HepG2 (cell line): ENCODE results near the gene S100A8. TPM values are rescaled to one million over a fixed set of nuclear protein-coding genes. Genes with fewer than 3 reads are reported as not detected.

Experiments used
- AGO2 ChIP-seq: fragments of 200-400 bp; formaldehyde crosslinking; optimal IDR thresholded peaks from 2 replicates; pipeline ENCODE3; 2017; ENCODE audit warnings: mild to moderate bottlenecking, low read depth, low read length, moderate library complexity
- ELF3 ChIP-seq: IDR thresholded peaks from 2 replicates; pipeline ENCODE4 v1.6.1; 2016; ENCODE audit warnings: missing genetic modification reagents, missing compliant biosample characterization
- EP300 ChIP-seq, 3 experiments: sonication (generic) in 1 of 3; formaldehyde crosslinking in 1 of 3; IDR thresholded peaks; 2 replicates each; pipeline versions ENCODE4 v1.5.1 to v1.6.1; 2011 to 2020; ENCODE audit warnings: low read depth in 2 of 3, low read length in 2 of 3, borderline replicate concordance in 1 of 3, improper control_type of control experiment in 1 of 3, mild to moderate bottlenecking in 1 of 3, missing genetic modification reagents in 1 of 3, moderate library complexity in 1 of 3
- FOXA3 ChIP-seq: IDR thresholded peaks from 2 replicates; pipeline ENCODE4 v1.6.1; 2016; ENCODE audit warnings: missing genetic modification reagents, missing compliant biosample characterization
- HOXA7 ChIP-seq: sonication (generic); formaldehyde crosslinking; IDR thresholded peaks from 2 replicates; pipeline ENCODE4 v1.8.1; 2022; ENCODE audit warnings: mild to moderate bottlenecking, missing genetic modification reagents, moderate library complexity
- KAT7 ChIP-seq: IDR thresholded peaks from 2 replicates; pipeline ENCODE4 v1.6.1; 2018; ENCODE audit warnings: borderline replicate concordance, missing compliant biosample characterization
- KDM5A ChIP-seq: fragments of 200-600 bp; sonication (generic); IDR thresholded peaks from 2 replicates; pipeline ENCODE4 v1.7.0; 2018; ENCODE audit warnings: antibody characterized with exemption, mild to moderate bottlenecking, low read length, borderline replicate concordance
- KDM6A ChIP-seq: IDR thresholded peaks from 2 replicates; pipeline ENCODE4 v1.6.1; 2016; ENCODE audit warnings: low read depth
- PHF21A ChIP-seq: sonication (generic); formaldehyde crosslinking; IDR thresholded peaks from 2 replicates; pipeline ENCODE4 v1.5.0; 2020; ENCODE audit warnings: mild to moderate bottlenecking, missing genetic modification reagents
- RBM22 ChIP-seq: fragments of 200-400 bp; formaldehyde crosslinking; optimal IDR thresholded peaks from 2 replicates; pipeline ENCODE3; 2017; ENCODE audit warnings: mild to moderate bottlenecking, low read length, moderate library complexity
- SALL1 ChIP-seq: sonication (generic); formaldehyde crosslinking; IDR thresholded peaks from 2 replicates; pipeline ENCODE4 v1.8.0; 2022; ENCODE audit warnings: mild to moderate bottlenecking, missing genetic modification reagents
- SRSF9 ChIP-seq: fragments of 200-400 bp; formaldehyde crosslinking; IDR thresholded peaks from 2 replicates; pipeline ENCODE4 v1.6.1; 2018; ENCODE audit warnings: borderline replicate concordance, mild to moderate bottlenecking, low read depth, low read length; ENCODE audit not compliant: insufficient read depth, poor library complexity, severe bottlenecking
- SSRP1 ChIP-seq: IDR thresholded peaks from 2 replicates; pipeline ENCODE4 v1.6.1; 2016; ENCODE audit warnings: control low read depth
- WIZ ChIP-seq: sonication (generic); formaldehyde crosslinking; IDR thresholded peaks from 2 replicates; pipeline ENCODE4 v1.5.1; 2020; ENCODE audit warnings: mild to moderate bottlenecking, missing genetic modification reagents
- ZNF207 ChIP-seq: fragments of 450-650 bp; IDR thresholded peaks from 2 replicates; pipeline ENCODE4 v1.6.1; 2016; ENCODE audit warnings: antibody characterized with exemption, borderline replicate concordance
- ZNF430 ChIP-seq: sonication (generic); formaldehyde crosslinking; IDR thresholded peaks from 2 replicates; pipeline ENCODE4 v1.9.0; 2021; ENCODE audit warnings: mild to moderate bottlenecking, missing genetic modification reagents
- ZNF564 ChIP-seq: sonication (generic); formaldehyde crosslinking; IDR thresholded peaks from 2 replicates; pipeline ENCODE4 v1.8.1; 2023; ENCODE audit warnings: mild to moderate bottlenecking, missing genetic modification reagents
- ZNF660 ChIP-seq: sonication (generic); formaldehyde crosslinking; IDR thresholded peaks from 2 replicates; pipeline ENCODE4 v1.5.1; 2020; ENCODE audit warnings: mild to moderate bottlenecking, low read depth, missing genetic modification reagents, borderline replicate concordance
- ZNF670 ChIP-seq: sonication (generic); formaldehyde crosslinking; IDR thresholded peaks from 2 replicates; pipeline ENCODE4 v1.8.0; 2022; ENCODE audit warnings: mild to moderate bottlenecking, missing genetic modification reagents, borderline replicate concordance
- polyA plus RNA-seq, 8 experiments: library from polyadenylated mRNA; depleted of rRNA in 3 of 8; stranded (reverse) in 7 of 8; unstranded in 1 of 8; fragments of >200 nt; fragmentation: Illumina TruSeq in 4 of 8; extraction: Trizol in 4 of 8; gene quantifications; 2 replicates each; pipeline versions ENCODE4 v1.2.1 to v1.2.3, GENCODE V29; 2011 to 2016; ENCODE audit warnings: low read depth in 4 of 8, missing spikeins in 1 of 8, mixed read lengths in 1 of 8; ENCODE audit not compliant: insufficient read depth in 1 of 8
- total RNA-seq, 5 experiments: library from RNA; depleted of rRNA; stranded (reverse); fragments of >200 nt; fragmentation: Illumina TruSeq; extraction: Trizol; gene quantifications; 2 replicates each; pipeline ENCODE4 v1.2.3, GENCODE V29; 2016; ENCODE audit warnings: low read depth in 1 of 5
- TF ChIP-seq, protein P1 (sequence below): sonication (generic); formaldehyde crosslinking; conservative IDR thresholded peaks from 2 replicates; pipeline ENCODE4 v1.4.0; 2020; ENCODE audit warnings: missing genetic modification reagents
- TF ChIP-seq, protein P2 (sequence below): sonication (generic); formaldehyde crosslinking; IDR thresholded peaks from 2 replicates; pipeline ENCODE4 v1.4.0; 2020; ENCODE audit warnings: missing genetic modification reagents

The S100A8 gene
- total and polyA plus RNA-seq, 2 of the 13 experiments (the other 11 are each of a cell fraction or from before 2014, with no cell fraction given): not detected

DNA sequence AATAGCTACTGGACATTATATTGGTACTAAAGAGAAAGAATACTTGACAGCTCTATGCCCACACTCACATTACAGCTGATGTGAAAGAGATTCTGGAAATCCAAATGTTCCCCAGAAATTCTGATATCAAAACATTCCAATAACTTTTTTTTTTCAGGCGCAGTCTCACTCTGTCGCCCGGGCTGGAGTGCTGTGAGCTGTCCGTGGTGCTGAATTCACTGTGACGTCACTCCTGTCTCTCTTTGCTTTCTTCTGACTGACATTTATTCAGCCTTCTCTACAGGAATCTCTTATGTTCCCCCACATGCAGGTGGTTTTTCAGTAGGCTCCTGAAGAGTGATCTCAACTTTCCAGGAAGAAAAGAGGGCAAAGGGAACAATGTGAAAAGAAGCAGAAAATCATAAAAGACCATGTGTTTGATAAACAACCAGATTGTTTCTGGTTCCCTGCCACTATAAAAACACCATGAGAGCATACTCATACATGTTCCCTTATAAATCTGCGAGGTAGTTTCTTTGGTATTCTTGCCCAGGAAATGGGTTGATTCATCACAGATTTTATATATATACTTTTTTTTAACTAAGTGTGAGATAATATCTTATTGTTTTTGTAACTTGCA is 31.7 kb upstream of the S100A8 start (continued):
- TF ChIP-seq, protein P1, sequence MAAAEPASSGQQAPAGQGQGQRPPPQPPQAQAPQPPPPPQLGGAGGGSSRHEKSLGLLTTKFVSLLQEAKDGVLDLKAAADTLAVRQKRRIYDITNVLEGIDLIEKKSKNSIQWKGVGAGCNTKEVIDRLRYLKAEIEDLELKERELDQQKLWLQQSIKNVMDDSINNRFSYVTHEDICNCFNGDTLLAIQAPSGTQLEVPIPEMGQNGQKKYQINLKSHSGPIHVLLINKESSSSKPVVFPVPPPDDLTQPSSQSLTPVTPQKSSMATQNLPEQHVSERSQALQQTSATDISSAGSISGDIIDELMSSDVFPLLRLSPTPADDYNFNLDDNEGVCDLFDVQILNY (CRISPR knock-in tag): no peak
- TF ChIP-seq KDM5A (no peak), ZNF207 (no peak), KDM6A (CRISPR knock-in tag) (no peak), RBM22 (no peak), PHF21A (CRISPR knock-in tag) (no peak), SALL1 (CRISPR knock-in tag) (peak; percentile 65), ZNF564 (no peak), EP300 (IDR thresholded peaks at IDR 0.05; ENCODE audit: low read depth in 2 of 2, low read length in 2 of 2) (no peak), EP300 (CRISPR knock-in tag; IDR thresholded peaks at IDR 0.05; ENCODE audit: borderline replicate concordance) (no peak), ZNF660 (no peak), KAT7 (no peak), SRSF9 (no peak), FOXA3 (CRISPR knock-in tag) (no peak), AGO2 (no peak), ZNF670 (CRISPR knock-in tag) (no peak), WIZ (peak; percentile 70; the same call in 1 of the 2 replicates), ELF3 (CRISPR knock-in tag) (peak; percentile 51; the same call in 1 of the 2 replicates), SSRP1 (no peak), HOXA7 (no peak), ZNF430 (no peak)
- TF ChIP-seq, protein P2, sequence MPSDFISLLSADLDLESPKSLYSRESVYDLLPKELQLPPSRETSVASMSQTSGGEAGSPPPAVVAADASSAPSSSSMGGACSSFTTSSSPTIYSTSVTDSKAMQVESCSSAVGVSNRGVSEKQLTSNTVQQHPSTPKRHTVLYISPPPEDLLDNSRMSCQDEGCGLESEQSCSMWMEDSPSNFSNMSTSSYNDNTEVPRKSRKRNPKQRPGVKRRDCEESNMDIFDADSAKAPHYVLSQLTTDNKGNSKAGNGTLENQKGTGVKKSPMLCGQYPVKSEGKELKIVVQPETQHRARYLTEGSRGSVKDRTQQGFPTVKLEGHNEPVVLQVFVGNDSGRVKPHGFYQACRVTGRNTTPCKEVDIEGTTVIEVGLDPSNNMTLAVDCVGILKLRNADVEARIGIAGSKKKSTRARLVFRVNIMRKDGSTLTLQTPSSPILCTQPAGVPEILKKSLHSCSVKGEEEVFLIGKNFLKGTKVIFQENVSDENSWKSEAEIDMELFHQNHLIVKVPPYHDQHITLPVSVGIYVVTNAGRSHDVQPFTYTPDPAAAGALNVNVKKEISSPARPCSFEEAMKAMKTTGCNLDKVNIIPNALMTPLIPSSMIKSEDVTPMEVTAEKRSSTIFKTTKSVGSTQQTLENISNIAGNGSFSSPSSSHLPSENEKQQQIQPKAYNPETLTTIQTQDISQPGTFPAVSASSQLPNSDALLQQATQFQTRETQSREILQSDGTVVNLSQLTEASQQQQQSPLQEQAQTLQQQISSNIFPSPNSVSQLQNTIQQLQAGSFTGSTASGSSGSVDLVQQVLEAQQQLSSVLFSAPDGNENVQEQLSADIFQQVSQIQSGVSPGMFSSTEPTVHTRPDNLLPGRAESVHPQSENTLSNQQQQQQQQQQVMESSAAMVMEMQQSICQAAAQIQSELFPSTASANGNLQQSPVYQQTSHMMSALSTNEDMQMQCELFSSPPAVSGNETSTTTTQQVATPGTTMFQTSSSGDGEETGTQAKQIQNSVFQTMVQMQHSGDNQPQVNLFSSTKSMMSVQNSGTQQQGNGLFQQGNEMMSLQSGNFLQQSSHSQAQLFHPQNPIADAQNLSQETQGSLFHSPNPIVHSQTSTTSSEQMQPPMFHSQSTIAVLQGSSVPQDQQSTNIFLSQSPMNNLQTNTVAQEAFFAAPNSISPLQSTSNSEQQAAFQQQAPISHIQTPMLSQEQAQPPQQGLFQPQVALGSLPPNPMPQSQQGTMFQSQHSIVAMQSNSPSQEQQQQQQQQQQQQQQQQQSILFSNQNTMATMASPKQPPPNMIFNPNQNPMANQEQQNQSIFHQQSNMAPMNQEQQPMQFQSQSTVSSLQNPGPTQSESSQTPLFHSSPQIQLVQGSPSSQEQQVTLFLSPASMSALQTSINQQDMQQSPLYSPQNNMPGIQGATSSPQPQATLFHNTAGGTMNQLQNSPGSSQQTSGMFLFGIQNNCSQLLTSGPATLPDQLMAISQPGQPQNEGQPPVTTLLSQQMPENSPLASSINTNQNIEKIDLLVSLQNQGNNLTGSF (CRISPR knock-in tag): no peak
